Liver (tissue), 9 donors: Measurements from ENCODE around the gene TRIM45. TPM values are rescaled to one million over a fixed set of nuclear protein-coding genes. Genes with fewer than 3 reads are reported as not detected.

Source experiments
- DNase-seq: peaks from one replicate; pipeline ENCODE4 v3.0.0-alpha.2; 2017; ENCODE audit warnings: low spot score
- H3K27ac ChIP-seq, 2 donors: one replicate each; pipeline ENCODE4 v1.7.0; 2013; ENCODE audit warnings: inconsistent platforms in 2 of 2, low read length in 2 of 2, control low read depth in 1 of 2, low read depth in 1 of 2, mild to moderate bottlenecking in 1 of 2
- H3K27me3 ChIP-seq, 4 donors: one replicate each; pipeline versions ENCODE4 v1.6.1 to v1.7.0; 2013; ENCODE audit warnings: low read length in 3 of 4, inconsistent platforms in 1 of 4, mild to moderate bottlenecking in 1 of 4, moderate library complexity in 1 of 4; ENCODE audit not compliant: control insufficient read depth in 4 of 4, insufficient read depth in 4 of 4
- H3K36me3 ChIP-seq, 4 donors: one replicate each; pipeline versions ENCODE4 v1.6.1 to v1.7.0; 2013; ENCODE audit warnings: low read length in 3 of 4, mild to moderate bottlenecking in 3 of 4, low read depth in 1 of 4, moderate library complexity in 1 of 4; ENCODE audit not compliant: control insufficient read depth in 4 of 4, insufficient read depth in 3 of 4
- H3K4me1 ChIP-seq, 4 donors: one replicate each; pipeline versions ENCODE4 v1.6.1 to v1.7.0; 2013; ENCODE audit warnings: low read length in 3 of 4, mild to moderate bottlenecking in 3 of 4, moderate library complexity in 1 of 4; ENCODE audit not compliant: control insufficient read depth in 4 of 4, insufficient read depth in 4 of 4
- H3K4me3 ChIP-seq, 3 donors: one replicate each; pipeline versions ENCODE4 v1.6.1 to v1.7.0; 2013; ENCODE audit warnings: low read length in 3 of 3, control low read depth in 1 of 3, low read depth in 1 of 3, mild to moderate bottlenecking in 1 of 3
- H3K9ac ChIP-seq, 2 donors: one replicate each; pipeline ENCODE4 v1.7.0; 2013; ENCODE audit warnings: low read length in 2 of 2, mild to moderate bottlenecking in 2 of 2, moderate library complexity in 2 of 2, control low read depth in 1 of 2, low read depth in 1 of 2
- H3K9me3 ChIP-seq, 4 donors: one replicate each; pipeline versions ENCODE4 v1.6.1 to v1.7.0; 2013; ENCODE audit warnings: low read length in 3 of 4; ENCODE audit not compliant: control insufficient read depth in 4 of 4
- FOXA1 ChIP-seq: IDR thresholded peaks from 2 replicates; pipeline ENCODE4 v1.6.1; 2016; ENCODE audit warnings: antibody characterized with exemption
- FOXA2 ChIP-seq: IDR thresholded peaks from 2 replicates; pipeline ENCODE4 v1.6.1; 2016; ENCODE audit warnings: antibody characterized with exemption
- GABPA ChIP-seq, 2 donors: IDR thresholded peaks in 1 of 2; conservative IDR thresholded peaks in 1 of 2; 2 replicates each; pipeline ENCODE4 v1.6.1; 2016; ENCODE audit warnings: antibody characterized with exemption in 2 of 2, mild to moderate bottlenecking in 1 of 2, moderate library complexity in 1 of 2
- HNF4A ChIP-seq, 2 donors: conservative IDR thresholded peaks; 2 replicates each; pipeline ENCODE4 v1.6.1; 2016; ENCODE audit warnings: antibody characterized with exemption in 2 of 2, mild to moderate bottlenecking in 2 of 2
- HNF4G ChIP-seq: IDR thresholded peaks from 2 replicates; pipeline ENCODE4 v1.6.1; 2016; ENCODE audit warnings: antibody characterized with exemption
- JUND ChIP-seq, 2 donors: IDR thresholded peaks; 2 replicates each; pipeline ENCODE4 v1.6.1; 2016; ENCODE audit warnings: antibody characterized with exemption in 2 of 2
- NR2F2 ChIP-seq: IDR thresholded peaks from 2 replicates; pipeline ENCODE4 v1.6.1; 2016; ENCODE audit warnings: antibody characterized with exemption
- RAD21 ChIP-seq, 2 donors: IDR thresholded peaks; 2 replicates each; pipeline ENCODE4 v1.6.1; 2016; ENCODE audit warnings: antibody characterized with exemption in 2 of 2, mild to moderate bottlenecking in 2 of 2
- RXRA ChIP-seq, 2 donors: IDR thresholded peaks; 2 replicates each; pipeline ENCODE4 v1.6.1; 2017 to 2018; ENCODE audit warnings: antibody characterized with exemption in 2 of 2, mild to moderate bottlenecking in 1 of 2
- SP1 ChIP-seq: IDR thresholded peaks from 2 replicates; pipeline ENCODE4 v1.6.1; 2018; ENCODE audit warnings: antibody characterized with exemption, mild to moderate bottlenecking
- TAF1 ChIP-seq: conservative IDR thresholded peaks from 2 replicates; pipeline ENCODE4 v1.6.1; 2016; ENCODE audit warnings: antibody characterized with exemption, mild to moderate bottlenecking
- YY1 ChIP-seq: IDR thresholded peaks from 2 replicates; pipeline ENCODE4 v1.6.1; 2016; ENCODE audit warnings: antibody characterized with exemption, mild to moderate bottlenecking
- WGBS: extraction: QIAGEN DNeasy Blood & Tissue Kit; methylation state at CpG from one replicate; pipeline ENCODE4 v1.1.7; 2013; 5-methylcytosine and 5-hydroxymethylcytosine counted together
- polyA plus RNA-seq, 2 donors: library from polyadenylated mRNA; stranded (reverse) in 1 of 2; unstranded in 1 of 2; fragments of 200-250 nt in 1 of 2; fragments of >200 nt in 1 of 2; fragmentation: Nextera tagmentation in 1 of 2; extraction: Ambion mirVana in 1 of 2; gene quantifications; one replicate each; pipeline versions ENCODE4 v1.2.1 to v1.2.3, GENCODE V29; 2013 to 2015
- total RNA-seq, 2 donors: library from RNA; depleted of rRNA; stranded (reverse); fragments of >200 nt; gene quantifications; one replicate each; pipeline ENCODE4 v1.2.3, GENCODE V29; 2014
- TF ChIP-seq, protein P1 (sequence below): IDR thresholded peaks from 2 replicates; pipeline ENCODE4 v1.6.1; 2016; ENCODE audit warnings: antibody characterized with exemption, mild to moderate bottlenecking
- TF ChIP-seq, protein P2 (sequence below): IDR thresholded peaks from 2 replicates; pipeline ENCODE4 v1.6.1; 2016; ENCODE audit warnings: antibody characterized with exemption
- donor health status: healthy.
- donor health status: healthy.
- donor health status: healthy.
- donor health status: healthy.
- donor health status: healthy.

Gene TRIM45
- total and polyA plus RNA-seq, 4 donors = 0.28 to 1.5 (median 0.52) TPM

DNA sequence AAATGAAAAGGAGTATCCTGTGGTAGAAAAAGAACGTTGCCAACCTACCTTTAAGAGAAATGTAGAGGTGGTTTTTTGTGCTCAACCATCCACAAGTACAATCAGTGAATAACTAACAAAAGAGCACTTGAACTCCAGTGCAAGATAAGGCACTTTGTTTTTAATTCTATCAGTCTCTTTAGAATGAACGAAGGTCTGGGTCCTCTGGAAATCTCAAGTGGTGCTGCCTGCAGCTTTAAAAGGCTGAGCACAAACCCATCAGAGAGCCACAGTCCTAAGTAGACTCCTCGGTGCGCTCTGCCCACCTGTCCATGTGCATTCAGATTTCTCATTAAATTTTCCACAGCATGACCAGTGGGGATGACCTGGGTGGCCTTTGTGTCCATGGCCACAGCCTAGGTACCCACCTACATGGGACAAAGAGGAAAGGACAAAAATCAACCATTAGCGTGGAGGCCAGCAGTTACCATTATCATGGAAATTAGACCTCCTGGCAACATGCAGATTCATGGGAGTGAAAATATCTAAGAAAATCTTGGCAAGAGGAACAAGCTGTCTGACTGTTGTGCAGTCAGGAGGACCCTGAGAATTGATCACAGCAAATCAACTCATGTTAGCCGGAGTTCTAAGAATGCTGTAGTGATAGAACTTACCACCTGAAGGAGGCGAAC lies 9.4 kb downstream of the TRIM45 start:
- Histone ChIP-seq H3K9me3 (no peaks in the 10 kb centered on the region), H3K36me3 (no peaks in the 10 kb centered on the region), H3K9ac (no peak overlapping the region), H3K27me3 (no peaks in the 10 kb centered on the region), H3K27ac (no peak overlapping the region), H3K4me3 (no peak overlapping the region), H3K4me1 (peaks cover 0 to 3% (median 0%) of the 10 kb centered on the region in 4 donors)
- TF ChIP-seq JUND (IDR thresholded peaks at IDR 0.05) = no peak
- TF ChIP-seq, protein P1, sequence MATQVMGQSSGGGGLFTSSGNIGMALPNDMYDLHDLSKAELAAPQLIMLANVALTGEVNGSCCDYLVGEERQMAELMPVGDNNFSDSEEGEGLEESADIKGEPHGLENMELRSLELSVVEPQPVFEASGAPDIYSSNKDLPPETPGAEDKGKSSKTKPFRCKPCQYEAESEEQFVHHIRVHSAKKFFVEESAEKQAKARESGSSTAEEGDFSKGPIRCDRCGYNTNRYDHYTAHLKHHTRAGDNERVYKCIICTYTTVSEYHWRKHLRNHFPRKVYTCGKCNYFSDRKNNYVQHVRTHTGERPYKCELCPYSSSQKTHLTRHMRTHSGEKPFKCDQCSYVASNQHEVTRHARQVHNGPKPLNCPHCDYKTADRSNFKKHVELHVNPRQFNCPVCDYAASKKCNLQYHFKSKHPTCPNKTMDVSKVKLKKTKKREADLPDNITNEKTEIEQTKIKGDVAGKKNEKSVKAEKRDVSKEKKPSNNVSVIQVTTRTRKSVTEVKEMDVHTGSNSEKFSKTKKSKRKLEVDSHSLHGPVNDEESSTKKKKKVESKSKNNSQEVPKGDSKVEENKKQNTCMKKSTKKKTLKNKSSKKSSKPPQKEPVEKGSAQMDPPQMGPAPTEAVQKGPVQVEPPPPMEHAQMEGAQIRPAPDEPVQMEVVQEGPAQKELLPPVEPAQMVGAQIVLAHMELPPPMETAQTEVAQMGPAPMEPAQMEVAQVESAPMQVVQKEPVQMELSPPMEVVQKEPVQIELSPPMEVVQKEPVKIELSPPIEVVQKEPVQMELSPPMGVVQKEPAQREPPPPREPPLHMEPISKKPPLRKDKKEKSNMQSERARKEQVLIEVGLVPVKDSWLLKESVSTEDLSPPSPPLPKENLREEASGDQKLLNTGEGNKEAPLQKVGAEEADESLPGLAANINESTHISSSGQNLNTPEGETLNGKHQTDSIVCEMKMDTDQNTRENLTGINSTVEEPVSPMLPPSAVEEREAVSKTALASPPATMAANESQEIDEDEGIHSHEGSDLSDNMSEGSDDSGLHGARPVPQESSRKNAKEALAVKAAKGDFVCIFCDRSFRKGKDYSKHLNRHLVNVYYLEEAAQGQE = no peak
- TF ChIP-seq HNF4A (conservative IDR thresholded peaks at IDR 0.05) = no peak
- TF ChIP-seq GABPA (IDR thresholded peaks at IDR 0.05 in 1 of 2, conservative IDR thresholded peaks at IDR 0.05 in 1 of 2) = no peak
- TF ChIP-seq TAF1 = no peak
- no peak for TF ChIP-seq YY1
- no peak for TF ChIP-seq HNF4G
- TF ChIP-seq FOXA2 = no peak
- DNase-seq = no peak
- WGBS = 89% methylated on average over 7 of the region's 7 CpGs

DNA sequence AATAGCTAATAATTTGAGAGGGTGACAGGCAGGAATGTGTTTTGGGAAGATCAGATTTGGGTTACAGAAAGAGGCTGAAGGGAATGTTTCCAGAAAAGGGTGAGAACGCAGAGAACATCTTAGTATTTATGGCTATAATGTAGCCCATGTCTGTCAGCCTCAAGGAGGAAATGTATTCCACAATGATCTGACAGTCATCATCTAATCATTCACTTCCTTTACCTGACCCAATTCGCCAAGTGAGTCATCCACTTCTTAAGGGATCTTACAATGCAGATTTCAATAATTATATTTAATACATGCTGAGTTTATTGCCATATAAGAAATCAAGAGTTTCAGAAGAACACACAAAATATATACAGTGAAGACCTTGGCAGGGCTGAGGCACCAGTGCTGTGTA lies 10.8 kb downstream of the TRIM45 start:
- Histone ChIP-seq H3K36me3 (no peaks in the 10 kb centered on the region), H3K4me1 (no peaks in the 10 kb centered on the region), H3K9ac (no peak overlapping the region), H3K4me3 (no peak overlapping the region), H3K27ac (no peak overlapping the region), H3K9me3 (no peaks in the 10 kb centered on the region), H3K27me3 (no peaks in the 10 kb centered on the region)
- 94% methylated on average over 2 of the region's 2 CpGs for WGBS
- DNase-seq = no peak
- TF ChIP-seq YY1 (no peak), TAF1 (no peak), NR2F2 (no peak), SP1 (no peak), FOXA2 (no peak)
- TF ChIP-seq, protein P1 = no peak

DNA sequence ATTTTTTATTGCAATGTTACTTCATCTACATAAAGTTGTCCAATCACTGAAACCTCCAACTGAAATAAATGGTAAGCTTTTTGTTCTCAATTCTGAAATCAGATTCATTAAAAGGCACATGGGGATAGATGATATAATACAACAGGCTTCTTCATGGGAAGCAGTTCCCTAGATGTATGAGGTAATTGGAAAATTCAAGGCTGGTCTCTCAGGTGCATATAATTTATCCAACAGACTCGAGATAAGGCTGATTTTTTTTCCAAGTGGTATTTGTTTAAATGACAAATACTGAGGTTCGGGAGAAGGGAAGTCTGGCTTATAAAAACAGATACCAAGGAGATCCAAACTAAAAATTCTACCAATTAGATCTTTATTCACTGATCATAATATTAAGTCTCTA lies 14.2 kb downstream of the TRIM45 start:
- no peak for DNase-seq
- no peak for TF ChIP-seq SP1
- no peak for TF ChIP-seq RXRA (IDR thresholded peaks at IDR 0.05)
- no peak for TF ChIP-seq RAD21 (IDR thresholded peaks at IDR 0.05)
- TF ChIP-seq, protein P1 = no peak
- TF ChIP-seq, protein P2, sequence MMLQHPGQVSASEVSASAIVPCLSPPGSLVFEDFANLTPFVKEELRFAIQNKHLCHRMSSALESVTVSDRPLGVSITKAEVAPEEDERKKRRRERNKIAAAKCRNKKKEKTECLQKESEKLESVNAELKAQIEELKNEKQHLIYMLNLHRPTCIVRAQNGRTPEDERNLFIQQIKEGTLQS = no peak
- TF ChIP-seq FOXA1 = no peak
- TF ChIP-seq FOXA2 = no peak
- TF ChIP-seq YY1 = no peak
- no peak overlapping the region for H3K4me3 ChIP-seq
- no peak overlapping the region for H3K27ac ChIP-seq
- 94% methylated on average over 2 of the region's 2 CpGs for WGBS
- H3K4me1 ChIP-seq = no peaks in the 10 kb centered on the region
- H3K9me3 ChIP-seq = no peaks in the 10 kb centered on the region
- no peak overlapping the region for H3K9ac ChIP-seq
- no peaks in the 10 kb centered on the region for H3K27me3 ChIP-seq
- H3K36me3 ChIP-seq = peaks cover 0 to 2% (median under 1%) of the 10 kb centered on the region in 4 donors
